SIG-M5 treated with dmso at 0.1 percent for 504 hours (cell line): ENCODE results near the gene OSBPL10.
"Not testable (repeated sequence)": the region's sequence is repeated elsewhere in the genome, so short reads cannot be mapped to it uniquely, and the experiment has no call there.

Experiments used
- DNase-seq: peaks from one replicate; lab custom pipeline; 2025; ENCODE audit not compliant: unreplicated experiment; lab: John Stamatoyannopoulos, UW

OSBPL10 gene

GRCh38 chr3:31891876-31892455, 89.1 kb downstream of the OSBPL10 start:
- DNase-seq: no peak

- no peak for DNase-seq
These were observed 90.2 kb downstream of the OSBPL10 start for GRCh38 chr3:31890742-31891469.

GRCh38 chr3:31890007-31890406, 91.1 kb downstream of the OSBPL10 start:
- no peak for DNase-seq

- no peak for DNase-seq
These were observed 95.8 kb downstream of the OSBPL10 start for GRCh38 chr3:31885235-31885634.

GRCh38 chr3:31884251-31884650, 96.8 kb downstream of the OSBPL10 start:
- no peak for DNase-seq

- no peak for DNase-seq
These were observed 98.2 kb downstream of the OSBPL10 start for GRCh38 chr3:31882895-31883294.

GRCh38 chr3:31882431-31882830, 98.6 kb downstream of the OSBPL10 start:
- no peak for DNase-seq

GRCh38 chr3:31880482-31881078, 100.5 kb downstream of the OSBPL10 start:
- DNase-seq: no peak

- no peak for DNase-seq
These were observed 101.0 kb downstream of the OSBPL10 start for GRCh38 chr3:31880020-31880419.

GRCh38 chr3:31879365-31879764, 101.7 kb downstream of the OSBPL10 start:
- no peak for DNase-seq

GRCh38 chr3:31878231-31878838, 102.7 kb downstream of the OSBPL10 start:
- no peak for DNase-seq

- no peak for DNase-seq
These were observed 104.7 kb downstream of the OSBPL10 start for GRCh38 chr3:31876331-31876730.

GRCh38 chr3:31875437-31875836, 105.6 kb downstream of the OSBPL10 start:
- no peak for DNase-seq

GRCh38 chr3:31873254-31873820, 107.7 kb downstream of the OSBPL10 start:
- DNase-seq: no peak

GRCh38 chr3:31871939-31872507, 109.0 kb downstream of the OSBPL10 start:
- no peak for DNase-seq

GRCh38 chr3:31870111-31870510, 111.0 kb downstream of the OSBPL10 start:
- not testable (repeated sequence) for DNase-seq

GRCh38 chr3:31868236-31868635, 112.8 kb downstream of the OSBPL10 start:
- DNase-seq: no peak

- no peak for DNase-seq
These were observed 118.3 kb downstream of the OSBPL10 start for GRCh38 chr3:31862666-31863279.

- DNase-seq: no peak
These were observed 119.2 kb downstream of the OSBPL10 start for GRCh38 chr3:31861826-31862225.

- DNase-seq: not testable (repeated sequence)
These were observed 120.4 kb downstream of the OSBPL10 start for GRCh38 chr3:31860642-31861041.

- no peak for DNase-seq
These were observed 121.8 kb downstream of the OSBPL10 start for GRCh38 chr3:31859245-31859644.
